Measurements from ENCODE around the gene PACSIN3.
"Not testable (repeated sequence)": the region's sequence is repeated elsewhere in the genome, so short reads cannot be mapped to it uniquely, and the experiment has no call there.

PACSIN3 gene

GRCh38 chr11:47213950-47214565 lies 27.8 kb upstream of the PACSIN3 start:
- in situ Hi-C loops (cut with HindIII; ENCODE audit: low pct_unique_long_range_greater_than_20kb, low sequenced_read_pairs) = no loop called here
- peak; percentile 92 to 98 for DNase-seq (ENCODE audit: low read depth in 1 of 2, low spot score in 1 of 2)
- TF ChIP-seq JUND (IDR thresholded peaks at IDR 0.05; ENCODE audit: low read depth) = no peak

GRCh38 chr11:47212938-47213337 lies 26.7 kb upstream of the PACSIN3 start:
- no peak for TF ChIP-seq JUND (IDR thresholded peaks at IDR 0.05; ENCODE audit: low read depth)
- in situ Hi-C loops (cut with HindIII; ENCODE audit: low pct_unique_long_range_greater_than_20kb, low sequenced_read_pairs) = no loop called here
- DNase-seq (ENCODE audit: low read depth in 1 of 2, low spot score in 1 of 2) = peak; percentile 61 to 95

- in situ Hi-C loops (cut with HindIII; ENCODE audit: low pct_unique_long_range_greater_than_20kb, low sequenced_read_pairs) = no loop called here
- no peak for DNase-seq (ENCODE audit: low read depth in 1 of 2, low spot score in 1 of 2)
- TF ChIP-seq JUND (IDR thresholded peaks at IDR 0.05; ENCODE audit: low read depth) = no peak
Measured at GRCh38 chr11:47208628-47209027, 22.4 kb upstream of the PACSIN3 start.

GRCh38 chr11:47208008-47208552 lies 21.8 kb upstream of the PACSIN3 start:
- in situ Hi-C loops (cut with HindIII; ENCODE audit: low pct_unique_long_range_greater_than_20kb, low sequenced_read_pairs); DNase-seq (ENCODE audit: low read depth in 1 of 2, low spot score in 1 of 2): not testable (repeated sequence)

- DNase-seq (ENCODE audit: low read depth in 1 of 2, low spot score in 1 of 2) = no peak
- TF ChIP-seq JUND (IDR thresholded peaks at IDR 0.05; ENCODE audit: low read depth) = no peak
- in situ Hi-C loops (cut with HindIII; ENCODE audit: low pct_unique_long_range_greater_than_20kb, low sequenced_read_pairs) = no loop called here
Measured at GRCh38 chr11:47207459-47207858, 21.2 kb upstream of the PACSIN3 start.

- DNase-seq (ENCODE audit: low read depth in 1 of 2, low spot score in 1 of 2); in situ Hi-C loops (cut with HindIII; ENCODE audit: low pct_unique_long_range_greater_than_20kb, low sequenced_read_pairs): not testable (repeated sequence)
Measured at GRCh38 chr11:47206577-47206976, 20.3 kb upstream of the PACSIN3 start.

GRCh38 chr11:47204637-47204989 lies 18.4 kb upstream of the PACSIN3 start:
- in situ Hi-C loops (cut with HindIII; ENCODE audit: low pct_unique_long_range_greater_than_20kb, low sequenced_read_pairs) = no loop called here
- DNase-seq (ENCODE audit: low read depth in 1 of 2, low spot score in 1 of 2) = peak in 1 of 2 experiments; percentile 56
- no peak for TF ChIP-seq JUND (IDR thresholded peaks at IDR 0.05; ENCODE audit: low read depth)

GRCh38 chr11:47202576-47202975 lies 16.3 kb upstream of the PACSIN3 start:
- in situ Hi-C loops (cut with HindIII; ENCODE audit: low pct_unique_long_range_greater_than_20kb, low sequenced_read_pairs) = no loop called here
- no peak for DNase-seq (ENCODE audit: low read depth in 1 of 2, low spot score in 1 of 2)
- TF ChIP-seq JUND (IDR thresholded peaks at IDR 0.05; ENCODE audit: low read depth) = no peak

GRCh38 chr11:47201015-47201414 lies 14.8 kb upstream of the PACSIN3 start:
- in situ Hi-C loops (cut with HindIII; ENCODE audit: low pct_unique_long_range_greater_than_20kb, low sequenced_read_pairs) = no loop called here
- no peak for TF ChIP-seq JUND (IDR thresholded peaks at IDR 0.05; ENCODE audit: low read depth)
- DNase-seq (ENCODE audit: low read depth in 1 of 2, low spot score in 1 of 2) = no peak

GRCh38 chr11:47198161-47198560 lies 11.9 kb upstream of the PACSIN3 start:
- DNase-seq (ENCODE audit: low read depth in 1 of 2, low spot score in 1 of 2); in situ Hi-C loops (cut with HindIII; ENCODE audit: low pct_unique_long_range_greater_than_20kb, low sequenced_read_pairs): not testable (repeated sequence)

GRCh38 chr11:47192111-47192510 lies 5.9 kb upstream of the PACSIN3 start:
- in situ Hi-C loops (cut with HindIII; ENCODE audit: low pct_unique_long_range_greater_than_20kb, low sequenced_read_pairs) = no loop called here
- no peak for TF ChIP-seq JUND (IDR thresholded peaks at IDR 0.05; ENCODE audit: low read depth)
- DNase-seq (ENCODE audit: low read depth in 1 of 2, low spot score in 1 of 2) = no peak

GRCh38 chr11:47191137-47191536 lies 4.9 kb upstream of the PACSIN3 start:
- in situ Hi-C loops (cut with HindIII; ENCODE audit: low pct_unique_long_range_greater_than_20kb, low sequenced_read_pairs); DNase-seq (ENCODE audit: low read depth in 1 of 2, low spot score in 1 of 2): not testable (repeated sequence)

- peak; percentile 67 to 95 for DNase-seq (ENCODE audit: low read depth in 1 of 2, low spot score in 1 of 2)
- peak; percentile 84 for TF ChIP-seq JUND (IDR thresholded peaks at IDR 0.05; ENCODE audit: low read depth)
- in situ Hi-C loops (cut with HindIII; ENCODE audit: low pct_unique_long_range_greater_than_20kb, low sequenced_read_pairs) = no loop called here
Measured at GRCh38 chr11:47189100-47189834, 3.0 kb upstream of the PACSIN3 start.

All from T47D (cell line).